Astrocyte (in vitro differentiated cells and primary cell): ENCODE data around the gene PTPRZ1. TPM values are rescaled to one million over a fixed set of nuclear protein-coding genes. Genes with fewer than 3 reads are reported as not detected.

Experiments used
- DNase-seq: peaks from one replicate; pipeline ENCODE4 v3.0.0-alpha.2; 2010; ENCODE audit warnings: low read depth
- FAIRE-seq: peaks from 2 replicates; lab custom pipeline; 2011; peaks lifted over from hg19 to GRCh38; lab: Jason Lieb, UNC
- H2AFZ ChIP-seq: 2 replicates; pipeline ENCODE4 v1.6.0; 2012; ENCODE audit warnings: low read depth, low read length, inconsistent platforms
- H3K27ac ChIP-seq: 2 replicates; pipeline ENCODE4 v1.5.1; 2011; ENCODE audit warnings: low read depth, low read length, inconsistent platforms
- H3K27me3 ChIP-seq: 2 replicates; pipeline ENCODE4 v1.6.0; 2011; ENCODE audit warnings: low read length, inconsistent platforms; ENCODE audit not compliant: insufficient read depth
- H3K36me3 ChIP-seq: 2 replicates; pipeline ENCODE4 v1.5.1; 2011; ENCODE audit warnings: low read length, inconsistent platforms; ENCODE audit not compliant: insufficient read depth
- H3K4me1 ChIP-seq: 2 replicates; pipeline ENCODE4 v1.5.1; 2011; ENCODE audit warnings: low read length, inconsistent platforms; ENCODE audit not compliant: insufficient read depth
- H3K4me2 ChIP-seq: 2 replicates; pipeline ENCODE4 v1.6.0; 2012; ENCODE audit warnings: low read length, inconsistent platforms
- H3K4me3 ChIP-seq: 2 replicates; pipeline ENCODE4 v1.5.1; 2011; ENCODE audit warnings: low read depth, mild to moderate bottlenecking, low read length, inconsistent platforms; ENCODE audit not compliant: insufficient read depth
- H3K79me2 ChIP-seq: 2 replicates; pipeline ENCODE4 v1.6.0; 2012; ENCODE audit warnings: mild to moderate bottlenecking, low read length, inconsistent platforms; ENCODE audit not compliant: insufficient read depth
- H3K9ac ChIP-seq: 2 replicates; pipeline ENCODE4 v1.6.0; 2012; ENCODE audit warnings: mild to moderate bottlenecking, low read length, inconsistent platforms
- H3K9me3 ChIP-seq: 2 replicates; pipeline ENCODE4 v1.5.1; 2012; ENCODE audit warnings: low read depth, mild to moderate bottlenecking, low read length, inconsistent platforms; ENCODE audit not compliant: insufficient read depth
- H4K20me1 ChIP-seq: 2 replicates; pipeline ENCODE4 v1.6.0; 2012; ENCODE audit warnings: low read length, inconsistent platforms; ENCODE audit not compliant: insufficient read depth
- H3K27ac Mint-ChIP-seq: one replicate; pipeline ENCODE4 v1.8.0; 2021; ENCODE audit warnings: mild to moderate bottlenecking, mixed read lengths; ENCODE audit not compliant: unreplicated experiment
- H3K27me3 Mint-ChIP-seq: one replicate; pipeline ENCODE4 v1.8.0; 2021; ENCODE audit warnings: low read depth, mixed read lengths; ENCODE audit not compliant: unreplicated experiment
- H3K36me3 Mint-ChIP-seq: one replicate; pipeline ENCODE4 v1.8.0; 2021; ENCODE audit warnings: low read depth, mixed read lengths; ENCODE audit not compliant: unreplicated experiment
- H3K4me1 Mint-ChIP-seq: one replicate; pipeline ENCODE4 v1.8.0; 2021; ENCODE audit warnings: low read depth, mixed read lengths; ENCODE audit not compliant: unreplicated experiment
- H3K4me3 Mint-ChIP-seq: one replicate; pipeline ENCODE4 v1.8.0; 2021; ENCODE audit warnings: mild to moderate bottlenecking, moderate library complexity, mixed read lengths; ENCODE audit not compliant: unreplicated experiment
- H3K9me3 Mint-ChIP-seq: one replicate; pipeline ENCODE4 v1.8.0; 2021; ENCODE audit warnings: mild to moderate bottlenecking, mixed read lengths; ENCODE audit not compliant: unreplicated experiment
- CTCF ChIP-seq: IDR thresholded peaks from 2 replicates; pipeline ENCODE4 v1.5.1; 2011; ENCODE audit warnings: low read depth, mild to moderate bottlenecking, inconsistent platforms, low read length, moderate library complexity; ENCODE audit not compliant: insufficient read depth
- EZH2 ChIP-seq: IDR thresholded peaks from 2 replicates; pipeline ENCODE4 v1.6.1; 2012; ENCODE audit warnings: mild to moderate bottlenecking, low read length, inconsistent platforms; ENCODE audit not compliant: insufficient read depth
- total RNA-seq: library from RNA; stranded (reverse); gene quantifications from 2 replicates; pipeline ENCODE4 v1.2.1, GENCODE V29; 2021

The PTPRZ1 gene
- total RNA-seq, 1 donor from 2014 or later: 1.6 TPM

GRCh38 chr7:121913947-121914675 lies 41.1 kb downstream of the PTPRZ1 start:
- H3K4me1 ChIP-seq: no peaks in the 10 kb centered on the region
- Mint-ChIP-seq H3K4me1 (no peaks in the 10 kb centered on the region), H3K9me3 (no peaks in the 10 kb centered on the region), H3K4me3 (no peak overlapping the region), H3K27ac (no peak overlapping the region), H3K36me3 (no peaks in the 10 kb centered on the region), H3K27me3 (no peaks in the 10 kb centered on the region)
- H3K9me3 ChIP-seq: no peaks in the 10 kb centered on the region
- no peaks in the 10 kb centered on the region for H4K20me1 ChIP-seq
- H3K79me2 ChIP-seq: no peaks in the 10 kb centered on the region
- no peak overlapping the region for H3K27ac ChIP-seq
- no peak overlapping the region for H3K9ac ChIP-seq
- H3K4me3 ChIP-seq: no peak overlapping the region
- H3K4me2 ChIP-seq: no peak overlapping the region
- no peak for TF ChIP-seq CTCF
- TF ChIP-seq EZH2: no peak
- FAIRE-seq (peak; percentile 17), DNase-seq (no peak)
- H2AFZ ChIP-seq: no peak overlapping the region
- H3K27me3 ChIP-seq: no peaks in the 10 kb centered on the region
- no peaks in the 10 kb centered on the region for H3K36me3 ChIP-seq

DNA sequence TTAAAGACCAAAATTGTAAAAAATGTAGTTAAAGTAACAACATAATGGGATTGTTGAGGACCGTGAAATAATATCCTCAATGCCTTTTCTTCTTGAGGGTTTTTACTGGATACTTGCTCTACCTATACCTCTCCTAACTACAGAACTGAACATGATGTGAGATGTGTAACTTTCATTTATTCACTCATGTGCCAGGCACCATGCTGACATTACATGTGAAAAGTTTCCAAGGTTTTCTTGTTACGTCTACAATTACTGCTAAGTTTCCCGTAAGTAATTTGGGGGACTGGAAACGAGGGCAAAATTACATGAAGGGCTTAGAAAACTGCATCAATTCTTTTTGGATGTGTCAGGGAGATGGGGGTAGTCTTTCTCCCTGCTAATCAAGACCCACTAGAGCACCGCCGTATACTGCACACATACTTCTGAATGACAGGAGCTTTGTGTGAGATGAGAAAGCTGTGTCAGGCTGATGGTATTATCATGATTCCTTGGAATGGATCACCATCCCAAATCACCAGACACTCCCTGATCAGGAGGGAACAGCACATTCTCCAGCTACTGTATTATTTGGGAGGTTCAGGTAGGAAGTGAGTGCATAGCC lies 41.8 kb downstream of the PTPRZ1 start:
- Histone ChIP-seq H3K4me1 (no peaks in the 10 kb centered on the region), H3K79me2 (no peaks in the 10 kb centered on the region)
- H3K4me1 Mint-ChIP-seq: no peaks in the 10 kb centered on the region

More for the DNA sequence above, 41.8 kb downstream of the PTPRZ1 start:
- Histone ChIP-seq H3K36me3 (no peaks in the 10 kb centered on the region), H3K27me3 (no peaks in the 10 kb centered on the region), H3K27ac (no peak overlapping the region), H3K4me3 (no peak overlapping the region), H3K9me3 (no peaks in the 10 kb centered on the region), H2AFZ (no peak overlapping the region), H4K20me1 (no peaks in the 10 kb centered on the region), H3K9ac (no peak overlapping the region), H3K4me2 (no peak overlapping the region)
- DNase-seq (no peak), FAIRE-seq (no peak)
- Mint-ChIP-seq H3K9me3 (no peaks in the 10 kb centered on the region), H3K27me3 (no peaks in the 10 kb centered on the region), H3K36me3 (no peaks in the 10 kb centered on the region), H3K4me3 (no peak overlapping the region), H3K27ac (no peak overlapping the region)
- TF ChIP-seq EZH2 (no peak), CTCF (no peak)
